Karpas-422 (cell line): ENCODE results near the gene SEZ6L. TPM values are rescaled to one million over a fixed set of nuclear protein-coding genes. Genes with fewer than 3 reads are reported as not detected.

ENCODE experiments used
- DNase-seq: peaks from one replicate; pipeline ENCODE4 v3.0.0-alpha.2; 2015
- H2AFZ ChIP-seq: fragments of 200-600 bp; sonication (generic); 2 replicates; pipeline ENCODE4 v1.6.1; 2014; ENCODE audit warnings: antibody characterized with exemption, low read length, mixed read lengths
- H3K27ac ChIP-seq: fragments of 200-600 bp; sonication (generic); 2 replicates; pipeline ENCODE4 v1.5.1; 2014; ENCODE audit warnings: mild to moderate bottlenecking, low read length, moderate library complexity
- H3K27me3 ChIP-seq: fragments of 200-600 bp; sonication (generic); 2 replicates; pipeline ENCODE4 v1.6.1; 2014; ENCODE audit warnings: low read length, mixed read lengths
- H3K36me3 ChIP-seq: fragments of 200-600 bp; sonication (generic); 2 replicates; pipeline ENCODE4 v1.6.1; 2014; ENCODE audit warnings: low read length, mixed read lengths; ENCODE audit not compliant: insufficient read depth
- H3K4me1 ChIP-seq: fragments of 200-600 bp; sonication (generic); 2 replicates; pipeline ENCODE4 v1.6.1; 2014; ENCODE audit warnings: mild to moderate bottlenecking, low read length, mixed read lengths
- H3K4me2 ChIP-seq: fragments of 200-600 bp; sonication (generic); 2 replicates; pipeline ENCODE4 v1.6.1; 2014; ENCODE audit warnings: low read length, low read depth, mild to moderate bottlenecking; ENCODE audit not compliant: poor library complexity, severe bottlenecking
- H3K4me3 ChIP-seq: fragments of 200-600 bp; sonication (generic); 2 replicates; pipeline ENCODE4 v1.5.1; 2014; ENCODE audit warnings: mild to moderate bottlenecking, antibody characterized with exemption, low read length, mixed read lengths
- H3K79me2 ChIP-seq: fragments of 200-600 bp; sonication (generic); 2 replicates; pipeline ENCODE4 v1.6.1; 2014; ENCODE audit warnings: mild to moderate bottlenecking, low read length, mixed read lengths
- H3K9ac ChIP-seq: fragments of 200-600 bp; sonication (generic); 2 replicates; pipeline ENCODE4 v1.6.0; 2014; ENCODE audit warnings: low read length
- H3K9me2 ChIP-seq: fragments of 200-600 bp; sonication (generic), shearing (Covaris generic); replicated peaks from 2 replicates; pipeline ENCODE4 v1.6.0; 2014; ENCODE audit warnings: mild to moderate bottlenecking, low read length, moderate library complexity; ENCODE audit not compliant: insufficient read depth
- H3K9me3 ChIP-seq: fragments of 300-700, 200-600 bp; sonication (generic); 2 replicates; pipeline ENCODE4 v1.6.1; 2014; ENCODE audit warnings: low read length, mixed read lengths
- H4K20me1 ChIP-seq: fragments of 200-600 bp; sonication (generic); 2 replicates; pipeline ENCODE4 v1.6.1; 2014; ENCODE audit warnings: mild to moderate bottlenecking, antibody characterized with exemption, low read length, low read depth; ENCODE audit not compliant: insufficient read depth
- total RNA-seq: library from RNA; depleted of rRNA; stranded (reverse); fragments of >200 nt; shearing (Covaris generic); gene quantifications from 2 replicates; pipeline ENCODE4 v1.2.3, GENCODE V29; 2014; ENCODE audit warnings: low replicate concordance

The SEZ6L gene
- total RNA-seq, 1 experiment from 2014 or later: 0.41 TPM

DNA sequence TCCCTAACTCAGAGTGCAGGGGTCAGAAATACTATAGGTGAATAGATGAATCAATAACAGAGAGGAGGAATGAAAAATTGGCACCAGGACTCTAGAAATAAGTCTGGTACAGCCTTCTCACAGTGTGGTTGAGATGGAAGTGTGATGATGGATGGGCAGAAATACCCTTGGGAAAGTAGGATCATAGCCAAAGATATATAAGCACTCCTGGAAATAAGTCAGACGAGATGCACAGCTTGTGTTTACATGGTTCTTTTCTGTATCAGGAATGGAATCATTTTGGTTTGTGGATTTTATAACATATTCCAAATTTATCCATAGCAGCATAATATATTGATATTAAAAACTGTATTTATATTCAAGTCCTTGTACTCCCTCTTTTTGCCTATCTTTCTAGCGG is 33.5 kb upstream of the SEZ6L start:
- H3K4me3 ChIP-seq: no peak overlapping the region
- peaks cover 6% of the 10 kb centered on the region; the same call in 1 of the 2 replicates for H3K4me1 ChIP-seq
- no peaks in the 10 kb centered on the region for H3K36me3 ChIP-seq
- H3K9me3 ChIP-seq: no peaks in the 10 kb centered on the region
- no peaks in the 10 kb centered on the region for H3K79me2 ChIP-seq
- no peak overlapping the region for H2AFZ ChIP-seq
- H3K4me2 ChIP-seq: no peak overlapping the region
- no peak overlapping the region for H3K27ac ChIP-seq
- H3K9ac ChIP-seq: no peak overlapping the region
- no peaks in the 10 kb centered on the region for H3K9me2 ChIP-seq
- DNase-seq: no peak
- no peaks in the 10 kb centered on the region for H4K20me1 ChIP-seq
- no peaks in the 10 kb centered on the region for H3K27me3 ChIP-seq

DNA sequence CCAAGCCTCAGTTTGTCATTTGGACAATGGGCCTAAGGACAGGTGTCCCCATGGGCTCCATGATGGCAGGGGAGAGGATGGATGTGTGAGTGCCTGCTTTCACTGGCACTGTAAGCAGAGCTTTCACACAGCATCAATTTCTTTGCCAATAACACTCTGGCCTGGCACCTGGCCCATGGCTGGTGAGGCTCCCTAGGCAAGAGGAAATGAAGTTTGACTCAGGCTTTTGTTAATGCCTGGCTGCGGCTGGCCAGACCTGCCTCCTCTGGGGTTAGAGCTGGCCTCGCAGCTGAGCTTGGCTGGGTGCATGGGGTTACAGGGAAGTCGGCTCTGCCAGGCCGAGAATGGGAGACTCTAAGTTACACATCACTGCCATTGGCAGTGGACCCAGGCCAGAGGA is 30.0 kb upstream of the SEZ6L start:
- no peak for DNase-seq
- Histone ChIP-seq H3K27ac (no peak overlapping the region), H3K27me3 (no peaks in the 10 kb centered on the region), H3K9me3 (no peaks in the 10 kb centered on the region), H2AFZ (no peak overlapping the region), H3K9me2 (no peaks in the 10 kb centered on the region), H3K79me2 (no peaks in the 10 kb centered on the region), H3K4me2 (no peak overlapping the region), H4K20me1 (no peaks in the 10 kb centered on the region), H3K36me3 (no peaks in the 10 kb centered on the region), H3K4me3 (no peak overlapping the region), H3K4me1 (no peaks in the 10 kb centered on the region), H3K9ac (no peak overlapping the region)

DNA sequence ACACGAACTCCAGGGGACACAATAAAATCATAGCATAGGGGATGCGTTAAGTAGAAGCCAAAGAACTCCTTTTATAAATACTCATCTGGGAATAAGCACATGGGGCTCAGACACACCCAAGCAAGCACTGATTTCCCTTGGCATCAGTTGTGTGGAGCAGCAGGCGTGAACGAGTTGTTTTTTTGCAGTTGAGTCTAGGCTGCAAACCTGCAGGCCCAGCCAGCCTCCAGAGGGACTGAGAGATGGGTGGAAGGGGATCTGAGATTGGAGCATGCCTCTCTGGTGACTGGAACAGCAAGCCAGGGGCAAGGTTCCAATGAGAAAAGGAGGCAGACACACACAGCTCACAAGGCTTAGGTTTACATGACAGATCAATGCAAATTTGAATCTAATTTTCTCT is 27.4 kb upstream of the SEZ6L start:
- Histone ChIP-seq H3K4me1 (no peaks in the 10 kb centered on the region), H2AFZ (no peak overlapping the region), H4K20me1 (no peaks in the 10 kb centered on the region), H3K79me2 (no peaks in the 10 kb centered on the region), H3K4me2 (no peak overlapping the region), H3K9ac (no peak overlapping the region), H3K9me2 (no peaks in the 10 kb centered on the region), H3K36me3 (no peaks in the 10 kb centered on the region), H3K4me3 (no peak overlapping the region), H3K27ac (no peak overlapping the region), H3K27me3 (no peaks in the 10 kb centered on the region), H3K9me3 (no peaks in the 10 kb centered on the region)
- no peak for DNase-seq

DNA sequence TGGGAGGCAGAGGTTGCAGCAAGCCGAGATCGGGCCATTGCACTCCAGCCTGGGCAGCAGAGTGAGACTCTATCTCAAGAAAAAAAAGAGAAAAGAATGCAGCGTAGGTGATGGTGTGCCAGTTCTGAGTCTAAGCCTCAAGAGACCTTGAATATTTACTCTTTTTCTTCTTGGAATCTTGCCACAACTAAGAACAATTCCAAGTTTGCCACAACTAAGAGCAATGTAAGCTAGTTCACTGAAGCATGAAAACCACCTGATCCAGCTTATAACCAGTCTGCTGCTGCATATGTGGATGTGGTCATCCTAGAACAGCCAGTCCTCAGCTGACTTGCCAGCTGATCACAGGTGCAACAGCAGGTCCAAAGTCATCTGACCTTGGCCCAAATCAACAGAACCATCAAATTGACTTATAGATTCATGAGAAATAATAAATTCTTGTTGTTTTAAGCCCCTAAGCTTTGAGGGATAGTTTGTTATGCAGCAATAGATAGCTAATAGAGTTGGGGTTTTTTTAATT is 25.4 kb upstream of the SEZ6L start:
- no peaks in the 10 kb centered on the region for H4K20me1 ChIP-seq
- H3K36me3 ChIP-seq: no peaks in the 10 kb centered on the region
- no peak overlapping the region for H3K27ac ChIP-seq
- no peak overlapping the region for H3K4me2 ChIP-seq
- H3K9ac ChIP-seq: no peak overlapping the region
- no peak for DNase-seq
- H2AFZ ChIP-seq: no peak overlapping the region
- H3K9me3 ChIP-seq: no peaks in the 10 kb centered on the region
- no peaks in the 10 kb centered on the region for H3K27me3 ChIP-seq
- no peak overlapping the region for H3K4me3 ChIP-seq
- no peaks in the 10 kb centered on the region for H3K79me2 ChIP-seq
- H3K9me2 ChIP-seq: no peaks in the 10 kb centered on the region
- H3K4me1 ChIP-seq: no peaks in the 10 kb centered on the region

DNA sequence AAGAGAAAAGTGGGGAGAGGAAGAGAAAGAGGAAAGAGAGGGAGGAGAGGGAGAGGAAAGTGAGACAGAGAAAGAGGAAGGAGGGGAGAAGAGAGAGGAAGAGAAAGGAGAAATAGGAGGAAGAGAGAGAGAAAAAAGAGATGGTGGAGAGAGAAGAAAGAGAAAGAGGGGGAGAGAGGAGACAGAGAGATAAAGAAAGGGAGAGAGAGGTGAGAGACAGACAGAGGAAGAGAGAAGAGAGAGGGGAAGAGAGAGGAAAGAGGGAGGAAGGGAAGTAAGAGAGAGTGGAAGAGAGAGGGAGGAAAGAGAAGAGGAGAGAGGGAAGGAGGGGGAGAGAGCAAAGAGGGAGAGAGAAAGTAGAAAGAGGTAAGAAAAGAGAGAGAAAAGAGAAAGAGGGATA is 9.4 kb upstream of the SEZ6L start:
- Histone ChIP-seq H3K4me1 (no peaks in the 10 kb centered on the region), H3K79me2 (no peaks in the 10 kb centered on the region), H4K20me1 (no peaks in the 10 kb centered on the region), H3K4me2 (no peak overlapping the region), H3K27ac (no peak overlapping the region), H3K9me2 (no peaks in the 10 kb centered on the region), H3K9me3 (no peaks in the 10 kb centered on the region), H3K4me3 (no peak overlapping the region), H3K36me3 (no peaks in the 10 kb centered on the region), H3K27me3 (no peaks in the 10 kb centered on the region), H2AFZ (no peak overlapping the region), H3K9ac (no peak overlapping the region)
- DNase-seq: no peak

DNA sequence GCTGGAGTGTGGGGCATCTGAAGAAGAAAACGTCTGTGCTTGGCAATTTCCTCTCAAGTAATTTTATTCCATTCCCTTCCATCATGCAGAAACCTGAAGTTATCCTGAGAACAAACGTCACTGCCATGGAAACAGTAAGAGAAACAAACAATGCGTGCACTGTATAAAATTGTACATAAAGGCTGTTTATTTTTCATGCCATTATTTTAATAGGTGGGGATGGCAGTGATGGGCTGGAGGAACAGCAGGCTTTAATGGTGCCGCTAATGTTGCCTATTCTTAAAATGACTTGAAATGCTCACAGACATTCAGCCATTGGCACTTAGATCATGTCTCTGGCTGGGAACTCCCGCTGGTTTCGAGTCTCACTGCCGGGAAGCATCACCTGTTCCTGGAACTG is 7.5 kb upstream of the SEZ6L start:
- Histone ChIP-seq H3K27me3 (no peaks in the 10 kb centered on the region), H3K4me3 (no peak overlapping the region), H3K36me3 (no peaks in the 10 kb centered on the region), H3K9ac (no peak overlapping the region), H3K4me2 (no peak overlapping the region), H3K9me3 (no peaks in the 10 kb centered on the region), H3K27ac (no peak overlapping the region), H3K9me2 (no peaks in the 10 kb centered on the region), H4K20me1 (no peaks in the 10 kb centered on the region), H3K79me2 (no peaks in the 10 kb centered on the region), H2AFZ (no peak overlapping the region), H3K4me1 (no peaks in the 10 kb centered on the region)
- DNase-seq: no peak

DNA sequence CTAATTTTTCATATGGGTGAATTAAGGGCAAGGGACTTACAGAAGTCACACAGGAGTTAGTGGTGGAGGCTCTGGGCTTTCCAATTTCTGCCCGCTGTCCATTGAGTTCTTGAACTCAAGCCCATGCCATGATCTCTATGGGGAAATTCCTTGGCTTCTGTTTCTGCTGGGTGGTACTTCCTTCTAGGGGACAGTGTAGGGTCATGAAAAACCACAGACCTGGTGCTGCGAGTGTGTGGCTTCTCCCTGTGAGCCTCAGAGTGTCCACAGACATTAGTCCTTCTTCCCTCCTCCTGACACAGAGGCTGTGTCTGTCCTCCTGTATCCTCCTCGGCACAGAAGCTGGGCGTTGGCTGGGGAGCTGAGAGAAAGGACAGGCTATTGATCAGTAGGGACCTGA is 6.3 kb upstream of the SEZ6L start:
- H2AFZ ChIP-seq: no peak overlapping the region
- no peak overlapping the region for H3K4me3 ChIP-seq
- H3K9ac ChIP-seq: no peak overlapping the region
- H4K20me1 ChIP-seq: no peaks in the 10 kb centered on the region
- no peaks in the 10 kb centered on the region for H3K36me3 ChIP-seq
- no peaks in the 10 kb centered on the region for H3K27me3 ChIP-seq
- no peaks in the 10 kb centered on the region for H3K79me2 ChIP-seq
- H3K9me3 ChIP-seq: no peaks in the 10 kb centered on the region
- no peaks in the 10 kb centered on the region for H3K9me2 ChIP-seq
- no peaks in the 10 kb centered on the region for H3K4me1 ChIP-seq
- DNase-seq: no peak
- no peak overlapping the region for H3K27ac ChIP-seq
- H3K4me2 ChIP-seq: no peak overlapping the region

DNA sequence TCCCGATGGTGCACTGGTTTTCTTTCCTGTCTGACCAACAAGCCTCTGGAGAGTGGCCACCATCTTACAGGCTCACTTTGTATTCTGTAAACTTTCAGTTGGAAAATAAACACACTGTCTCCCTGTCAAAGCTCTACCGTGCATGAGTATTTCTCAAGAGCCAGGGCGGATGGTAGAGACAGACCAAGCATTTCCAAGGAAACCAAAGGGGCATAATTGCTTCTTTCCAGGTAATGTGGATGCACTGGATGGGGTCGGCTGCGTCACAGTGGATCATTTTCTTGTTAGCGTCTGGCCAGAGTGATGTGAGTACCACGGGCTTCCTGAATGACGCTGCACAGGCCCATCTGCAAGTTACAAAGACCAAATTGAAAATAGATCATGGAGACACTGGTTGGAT is 5.1 kb upstream of the SEZ6L start:
- H2AFZ ChIP-seq: no peak overlapping the region
- no peak overlapping the region for H3K27ac ChIP-seq

DNA sequence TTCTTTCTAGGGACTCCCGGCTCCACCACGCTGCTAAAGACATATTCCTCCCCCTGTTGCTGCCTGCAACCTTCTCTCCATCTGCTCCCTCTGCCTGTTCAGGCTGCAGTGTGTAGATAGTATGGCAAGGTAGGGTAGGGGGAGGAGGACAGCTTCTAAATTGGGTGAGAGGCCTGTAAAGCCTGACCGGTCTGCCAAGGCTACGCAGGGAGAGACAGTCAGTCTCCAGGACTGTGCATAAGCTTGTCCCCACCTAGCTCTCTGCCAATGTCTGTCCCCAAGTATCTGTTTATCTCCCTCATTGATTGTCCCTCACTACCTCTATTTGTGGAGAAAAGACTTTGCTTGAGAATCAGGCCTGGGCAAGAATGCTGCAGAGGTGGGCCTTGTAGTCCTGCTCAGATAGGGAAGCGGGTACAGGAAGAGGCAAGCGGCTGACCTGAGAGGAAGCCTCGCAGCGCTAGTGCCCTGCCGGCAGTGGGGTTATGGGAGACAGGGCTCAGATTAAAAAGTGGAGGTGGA is 871 bp upstream of the SEZ6L start:
- no peak overlapping the region for H3K4me3 ChIP-seq
- no peaks in the 10 kb centered on the region for H3K4me1 ChIP-seq
- no peak overlapping the region for H3K4me2 ChIP-seq
- no peak overlapping the region for H3K27ac ChIP-seq
- H2AFZ ChIP-seq: no peak overlapping the region
- no peaks in the 10 kb centered on the region for H3K79me2 ChIP-seq
- H3K27me3 ChIP-seq: no peaks in the 10 kb centered on the region
- no peaks in the 10 kb centered on the region for H3K9me3 ChIP-seq
- no peaks in the 10 kb centered on the region for H3K36me3 ChIP-seq
- no peaks in the 10 kb centered on the region for H3K9me2 ChIP-seq
- no peaks in the 10 kb centered on the region for H4K20me1 ChIP-seq
- no peak overlapping the region for H3K9ac ChIP-seq
- no peak for DNase-seq

More for the DNA sequence above, 5.1 kb upstream of the SEZ6L start:
- no peaks in the 10 kb centered on the region for H3K79me2 ChIP-seq
- H3K4me2 ChIP-seq: no peak overlapping the region
- no peaks in the 10 kb centered on the region for H3K36me3 ChIP-seq
- no peaks in the 10 kb centered on the region for H3K9me3 ChIP-seq
- H3K4me1 ChIP-seq: no peaks in the 10 kb centered on the region
- no peak overlapping the region for H3K4me3 ChIP-seq
- H3K9ac ChIP-seq: no peak overlapping the region
- no peaks in the 10 kb centered on the region for H4K20me1 ChIP-seq
- no peaks in the 10 kb centered on the region for H3K9me2 ChIP-seq
- H3K27me3 ChIP-seq: no peaks in the 10 kb centered on the region
- DNase-seq: no peak
